A172 (cell line): ENCODE measurements around the gene LMOD2. TPM values are rescaled to one million over a fixed set of nuclear protein-coding genes. Genes with fewer than 3 reads are reported as not detected.
"Not testable (repeated sequence)": the region's sequence is repeated elsewhere in the genome, so short reads cannot be mapped to it uniquely, and the experiment has no call there.

Source experiments
- DNase-seq: peaks from one replicate; pipeline ENCODE4 v3.0.0-alpha.2; 2015; ENCODE audit warnings: low spot score
- total RNA-seq: library from RNA; depleted of rRNA; stranded (reverse); fragments of >200 nt; shearing (Covaris generic); gene quantifications from 2 replicates; pipeline ENCODE4 v1.2.3, GENCODE V29; 2014; rRNA removed

LMOD2 gene, protein sequence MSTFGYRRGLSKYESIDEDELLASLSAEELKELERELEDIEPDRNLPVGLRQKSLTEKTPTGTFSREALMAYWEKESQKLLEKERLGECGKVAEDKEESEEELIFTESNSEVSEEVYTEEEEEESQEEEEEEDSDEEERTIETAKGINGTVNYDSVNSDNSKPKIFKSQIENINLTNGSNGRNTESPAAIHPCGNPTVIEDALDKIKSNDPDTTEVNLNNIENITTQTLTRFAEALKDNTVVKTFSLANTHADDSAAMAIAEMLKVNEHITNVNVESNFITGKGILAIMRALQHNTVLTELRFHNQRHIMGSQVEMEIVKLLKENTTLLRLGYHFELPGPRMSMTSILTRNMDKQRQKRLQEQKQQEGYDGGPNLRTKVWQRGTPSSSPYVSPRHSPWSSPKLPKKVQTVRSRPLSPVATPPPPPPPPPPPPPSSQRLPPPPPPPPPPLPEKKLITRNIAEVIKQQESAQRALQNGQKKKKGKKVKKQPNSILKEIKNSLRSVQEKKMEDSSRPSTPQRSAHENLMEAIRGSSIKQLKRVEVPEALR
- not detected in 2 replicates for total RNA-seq

DNA sequence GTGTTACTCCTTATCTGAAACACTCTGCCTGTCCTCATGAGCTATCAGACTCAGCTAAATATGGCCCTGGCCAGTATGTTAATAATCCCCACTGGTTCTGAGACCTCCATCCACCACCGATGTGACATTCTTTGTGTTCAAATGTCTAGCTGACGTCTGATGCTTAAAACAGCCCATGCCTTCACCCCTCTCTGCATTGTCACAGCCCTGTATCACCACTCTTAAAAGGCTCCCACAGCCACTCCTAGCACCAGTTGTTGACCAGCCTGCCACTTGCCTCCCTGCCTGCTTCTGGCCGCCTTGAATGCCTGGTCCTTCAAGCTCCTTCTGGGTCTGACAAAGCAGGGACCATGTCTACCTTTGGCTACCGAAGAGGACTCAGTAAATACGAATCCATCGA lies at the start of gene LMOD2:
TSS of gene LMOD2 (plus strand) at position 253 of the 400 bp plus-strand sequence. CDS start at position 351, 98 bp downstream.
- no peak for DNase-seq

DNA sequence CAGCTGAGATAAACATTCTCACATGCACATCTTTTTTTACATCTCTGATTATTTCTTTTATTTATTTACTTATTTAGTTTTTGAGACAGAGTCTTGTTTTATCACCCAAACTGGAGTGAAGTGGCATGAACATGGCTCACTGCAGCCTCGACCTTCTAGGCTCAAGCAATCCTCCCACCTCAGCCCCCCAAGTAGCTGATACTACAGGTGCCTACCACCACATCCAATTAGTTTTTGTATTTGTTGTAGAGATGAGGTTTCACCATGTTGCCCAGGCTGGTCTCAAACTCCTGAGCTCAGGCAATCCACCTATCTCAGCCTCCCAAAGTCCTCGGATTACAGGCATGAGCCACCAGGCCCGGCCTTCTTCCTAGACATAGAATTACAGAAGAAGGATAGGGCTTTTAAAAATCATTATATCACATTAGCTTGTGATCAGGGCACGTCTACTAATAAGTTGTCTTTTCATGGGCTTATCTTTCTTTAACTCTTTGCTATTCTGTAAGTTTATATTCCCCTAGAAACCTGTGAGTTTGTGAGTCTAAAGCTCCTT lies 48.2 kb upstream of the LMOD2 start:
- no peak for DNase-seq

DNA sequence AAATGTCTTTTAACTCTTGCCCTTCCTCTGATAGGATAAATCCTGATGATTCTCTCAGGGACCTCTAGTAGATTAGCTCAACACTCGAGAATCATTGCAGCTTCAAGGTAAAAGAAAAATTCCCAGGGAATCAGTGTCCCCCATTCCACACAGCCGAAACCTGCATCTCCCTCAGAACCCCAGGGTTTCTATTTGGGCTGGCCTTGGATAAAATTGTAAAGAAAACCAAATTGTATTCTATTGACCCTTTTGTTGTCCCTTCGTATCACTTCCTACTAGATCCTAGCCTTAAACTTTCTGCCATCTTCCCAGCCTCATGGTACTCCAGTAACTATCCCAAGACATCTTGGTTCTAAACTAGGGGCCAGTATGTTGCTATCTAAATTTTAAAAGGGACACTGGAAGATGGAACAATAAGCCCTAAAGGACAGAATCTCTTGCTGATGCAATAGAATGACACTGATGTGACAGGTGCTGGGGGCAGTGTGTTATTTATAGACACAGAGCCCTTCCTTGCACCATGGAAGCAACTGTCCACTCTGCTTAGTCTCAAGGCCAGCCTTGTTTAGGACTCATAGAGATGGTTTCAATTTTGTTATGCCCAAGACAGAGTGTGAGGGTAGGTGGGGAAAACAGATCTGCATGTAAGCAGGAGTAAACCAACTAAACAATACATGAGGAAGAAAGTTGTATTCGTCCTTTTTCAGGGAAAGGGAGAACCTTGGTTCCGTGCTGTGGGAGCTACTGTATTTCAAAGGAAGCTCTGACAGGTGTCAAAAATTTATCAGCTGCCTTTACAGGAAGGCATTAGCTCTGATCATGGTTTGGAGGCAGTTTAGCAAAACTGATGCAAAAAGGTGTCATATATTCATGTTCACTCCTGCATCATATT lies 46.4 kb upstream of the LMOD2 start:
- no peak for DNase-seq

DNA sequence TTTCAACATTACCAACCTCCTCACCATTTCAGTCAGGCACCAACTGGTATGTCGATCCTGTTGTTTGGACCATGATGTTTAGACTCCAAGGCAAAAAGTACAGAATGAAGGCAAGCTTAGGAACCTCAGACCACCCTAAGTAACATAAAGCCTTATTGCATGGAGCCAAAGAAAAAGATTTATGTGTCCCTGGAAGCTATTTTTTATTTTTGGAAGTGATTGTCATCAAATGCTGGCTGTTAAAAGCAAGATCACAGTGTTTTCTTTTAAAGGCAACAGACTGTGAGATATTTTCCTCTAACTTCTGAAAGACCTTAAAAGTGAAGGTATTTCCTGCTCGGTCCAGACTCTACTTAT lies 45.8 kb upstream of the LMOD2 start:
- no peak for DNase-seq

DNA sequence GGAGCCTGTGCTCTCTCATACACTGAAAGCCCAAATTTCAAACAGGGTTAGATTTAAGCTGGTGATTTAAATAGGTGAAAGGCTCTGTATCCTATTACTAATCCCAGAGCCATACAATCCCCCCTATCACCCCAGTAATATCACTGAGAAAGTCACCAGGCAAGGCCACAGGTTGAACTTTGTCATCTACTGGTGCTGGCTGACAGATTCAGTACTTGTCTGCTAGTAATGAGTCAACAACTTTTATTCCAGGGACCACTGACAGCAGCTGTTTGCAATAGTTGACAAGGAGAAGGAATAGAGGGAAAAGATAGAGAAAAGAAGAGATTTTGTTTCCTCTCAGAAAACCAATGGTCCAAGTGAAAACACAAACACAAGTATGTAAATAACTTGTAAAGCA lies 43.6 kb upstream of the LMOD2 start:
- DNase-seq = no peak

DNA sequence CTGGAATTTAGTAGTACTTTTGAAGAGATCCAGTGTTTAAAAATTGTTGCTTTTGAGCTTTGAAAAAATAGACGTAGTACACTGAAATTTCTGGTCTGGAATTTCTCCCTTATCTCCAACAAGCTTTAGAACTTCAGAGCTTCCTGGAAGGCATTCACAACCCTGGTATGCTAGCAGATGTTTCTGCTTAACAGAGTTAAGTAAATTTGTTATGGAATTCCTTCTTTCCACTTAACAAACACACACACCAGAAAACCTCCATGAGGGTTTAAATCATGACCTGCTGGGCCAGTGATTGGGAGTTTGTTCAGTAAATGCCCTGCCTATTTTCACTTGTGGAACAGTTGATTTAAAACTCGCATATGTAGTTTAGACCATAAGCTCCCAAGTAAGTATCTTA lies 40.3 kb upstream of the LMOD2 start:
- DNase-seq = no peak

DNA sequence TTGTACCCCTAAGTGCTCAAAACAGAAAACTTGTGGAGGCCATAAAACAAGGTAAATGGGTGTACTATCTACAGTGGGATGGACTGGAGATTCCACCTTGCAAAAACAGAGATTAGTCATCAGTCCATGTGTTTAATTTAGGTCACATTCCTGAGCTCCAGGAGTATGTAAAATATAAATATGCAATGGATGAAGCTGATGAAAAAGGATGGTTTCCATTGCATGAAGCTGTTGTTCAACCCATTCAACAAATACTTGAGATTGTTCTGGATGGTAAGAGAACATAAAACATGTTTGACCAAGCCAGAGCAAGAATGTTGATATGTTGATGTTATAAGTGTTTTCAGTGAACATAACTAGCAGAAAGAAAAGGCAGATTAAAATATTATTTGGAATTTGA lies 39.4 kb upstream of the LMOD2 start:
- no peak for DNase-seq

DNA sequence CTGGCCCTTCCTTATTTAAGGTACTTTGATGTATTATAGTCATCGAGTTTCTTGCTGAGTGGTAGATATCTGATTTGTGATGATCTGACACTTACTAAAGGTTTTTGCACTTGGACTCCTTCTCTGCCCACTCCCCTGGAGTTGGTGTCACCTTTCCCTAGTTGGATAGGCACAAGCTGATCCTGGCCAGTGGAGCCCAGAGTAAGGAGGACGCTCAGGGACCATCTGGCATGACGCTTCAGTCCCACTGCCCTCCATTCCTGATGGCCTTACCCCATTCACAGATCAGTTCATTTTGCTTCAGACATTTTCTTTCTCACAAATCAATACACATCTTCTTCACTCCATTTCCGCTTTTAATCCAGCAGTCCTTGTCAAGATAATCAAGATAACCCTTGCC lies 34.0 kb upstream of the LMOD2 start:
- no peak for DNase-seq

DNA sequence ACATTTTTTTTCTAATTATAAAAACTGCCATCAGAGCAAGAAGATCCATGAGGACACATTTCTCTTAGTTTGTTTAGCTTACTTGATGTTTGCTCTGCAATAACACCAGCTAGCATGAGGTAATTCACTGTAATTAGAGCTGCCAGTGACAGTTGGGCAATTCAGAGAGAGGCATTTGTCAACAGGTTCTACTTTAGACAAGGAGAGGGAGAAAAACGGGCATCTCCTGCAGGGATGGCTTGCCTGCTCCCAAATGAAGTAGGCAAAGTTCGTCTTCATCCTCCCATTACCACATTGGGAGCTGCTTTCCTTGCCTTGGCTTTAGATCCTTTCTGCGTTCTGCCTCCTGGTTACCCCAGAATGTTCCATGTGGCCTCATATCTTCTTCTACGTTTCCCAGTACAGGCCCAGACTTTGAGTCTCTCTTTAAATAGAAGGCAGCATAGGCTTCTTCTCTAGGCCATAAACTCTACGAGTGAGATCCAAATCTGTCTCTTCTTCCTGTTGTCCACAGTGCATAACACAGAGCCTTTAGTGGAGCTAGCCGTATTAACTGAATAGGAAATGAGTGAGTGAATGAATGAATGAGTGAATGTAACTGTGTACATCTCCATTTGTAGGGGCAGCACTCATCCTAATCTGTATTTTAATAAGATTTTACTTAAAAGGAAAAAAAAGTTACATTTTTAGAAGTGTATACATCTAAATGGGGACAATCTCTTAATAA lies 32.8 kb upstream of the LMOD2 start:
- no peak for DNase-seq

DNA sequence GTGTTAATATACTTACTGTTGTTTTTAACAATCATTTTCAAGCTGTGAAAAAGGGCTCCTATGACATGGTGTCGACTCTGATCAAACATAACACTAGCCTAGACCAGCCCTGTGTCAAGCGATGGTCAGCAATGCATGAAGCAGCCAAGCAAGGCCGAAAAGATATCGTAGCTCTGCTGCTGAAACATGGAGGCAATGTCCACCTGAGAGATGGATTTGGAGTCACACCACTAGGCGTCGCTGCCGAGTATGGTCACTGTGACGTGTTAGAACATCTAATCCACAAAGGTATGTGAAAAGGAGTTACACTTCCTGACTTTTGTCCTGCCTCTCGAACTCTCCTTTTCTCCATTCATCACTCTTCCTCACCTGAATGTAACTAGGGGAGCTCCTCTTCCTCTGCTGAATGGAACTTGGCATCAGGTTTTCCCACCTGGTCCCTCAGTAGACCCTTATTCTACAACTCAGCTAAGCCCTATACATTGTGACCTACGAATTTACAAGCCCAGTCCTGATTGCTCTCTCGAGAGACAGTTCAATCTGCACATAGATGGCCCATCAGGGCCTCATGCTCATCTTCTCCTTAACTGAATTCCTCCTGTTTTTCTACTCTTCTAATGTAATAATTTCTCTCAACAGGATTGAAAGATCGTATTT lies 31.0 kb upstream of the LMOD2 start:
- no peak for DNase-seq

DNA sequence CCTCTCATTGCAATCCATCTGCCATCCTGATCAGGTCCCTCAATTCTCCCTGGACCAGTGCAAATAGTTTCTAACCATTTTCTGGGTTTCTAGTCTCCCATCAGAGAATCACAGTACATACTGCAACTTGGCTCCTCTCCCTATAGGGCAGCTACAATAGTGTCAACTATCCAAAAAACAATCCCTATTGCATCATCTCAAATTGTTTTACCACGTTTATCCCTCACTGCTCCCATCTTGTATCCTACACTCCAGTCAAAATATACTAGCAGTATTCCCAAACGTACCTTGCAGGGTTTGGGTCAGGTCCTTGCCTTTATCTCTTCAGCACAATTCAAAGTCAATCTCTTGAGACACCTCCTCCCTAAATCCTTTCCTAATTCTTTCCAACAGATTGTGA lies 30.4 kb upstream of the LMOD2 start:
- DNase-seq = no peak

DNA sequence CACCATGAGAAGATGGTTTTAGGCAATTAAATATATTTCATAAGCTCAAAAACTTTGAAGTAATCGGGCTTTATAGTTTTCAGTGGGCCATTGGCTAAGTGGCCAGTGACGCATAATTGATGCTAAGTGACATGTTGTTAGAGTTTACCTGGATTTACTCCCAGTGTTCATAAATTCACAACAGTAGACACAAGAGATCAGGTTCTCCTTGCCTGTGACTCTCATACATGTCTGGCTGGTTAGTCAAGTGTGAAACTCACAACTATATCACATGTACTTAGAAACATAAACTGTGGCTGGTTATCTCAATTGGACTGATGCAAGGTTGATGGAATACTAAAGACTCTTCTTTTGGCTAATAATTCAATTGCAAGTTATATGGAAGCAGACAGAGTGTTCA lies 27.8 kb upstream of the LMOD2 start:
- no peak for DNase-seq

DNA sequence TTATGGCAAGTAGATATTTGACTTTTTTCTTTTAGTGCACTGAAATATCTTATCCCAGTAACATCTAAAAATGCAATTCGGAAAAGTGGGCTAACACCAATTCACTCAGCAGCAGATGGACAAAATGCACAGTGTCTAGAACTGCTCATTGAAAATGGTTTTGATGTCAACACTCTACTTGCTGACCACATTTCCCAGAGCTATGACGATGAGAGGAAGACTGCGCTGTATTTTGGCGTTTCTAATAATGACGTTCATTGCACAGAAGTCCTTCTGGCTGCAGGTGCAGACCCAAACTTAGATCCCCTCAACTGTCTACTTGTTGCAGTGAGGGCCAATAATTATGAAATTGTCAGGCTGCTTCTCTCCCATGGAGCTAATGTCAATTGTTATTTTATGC lies 26.8 kb upstream of the LMOD2 start:
- DNase-seq = no peak

DNA sequence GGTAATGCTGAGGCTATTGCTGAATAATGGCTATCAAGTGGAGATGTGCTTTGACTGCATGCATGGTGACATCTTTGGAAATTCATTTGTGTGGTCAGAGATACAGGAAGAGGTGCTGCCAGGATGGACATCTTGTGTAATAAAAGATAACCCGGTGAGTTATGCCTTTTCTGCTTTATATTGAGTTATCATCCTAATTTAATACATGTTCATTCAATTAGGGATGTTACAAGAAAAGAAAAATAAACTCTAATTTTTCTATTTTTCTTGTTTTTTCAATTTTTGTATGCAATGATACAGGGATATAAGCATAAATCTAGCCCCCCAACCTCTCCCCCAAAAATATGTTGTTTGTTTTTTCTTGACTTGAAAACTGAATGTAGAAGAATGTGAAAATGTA lies 26.4 kb upstream of the LMOD2 start:
- no peak for DNase-seq

DNA sequence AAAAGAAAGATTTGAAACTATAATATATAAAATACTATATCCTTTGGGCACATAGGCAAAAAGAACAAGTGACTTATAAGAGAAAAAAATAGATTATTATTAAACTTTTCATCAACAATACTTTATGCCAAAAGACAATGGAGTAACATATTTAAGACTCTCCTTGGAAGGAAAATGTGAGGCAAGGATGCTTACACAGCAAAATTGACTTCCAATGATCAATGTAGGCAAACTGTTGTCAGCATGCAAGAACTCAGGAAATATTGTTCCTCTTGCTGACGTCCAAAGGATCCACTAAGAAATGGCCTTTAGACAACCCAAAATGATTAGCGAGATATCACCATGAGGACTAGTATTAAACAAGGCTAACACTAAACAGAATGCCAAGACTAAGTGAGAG lies 22.9 kb upstream of the LMOD2 start:
- DNase-seq = no peak

DNA sequence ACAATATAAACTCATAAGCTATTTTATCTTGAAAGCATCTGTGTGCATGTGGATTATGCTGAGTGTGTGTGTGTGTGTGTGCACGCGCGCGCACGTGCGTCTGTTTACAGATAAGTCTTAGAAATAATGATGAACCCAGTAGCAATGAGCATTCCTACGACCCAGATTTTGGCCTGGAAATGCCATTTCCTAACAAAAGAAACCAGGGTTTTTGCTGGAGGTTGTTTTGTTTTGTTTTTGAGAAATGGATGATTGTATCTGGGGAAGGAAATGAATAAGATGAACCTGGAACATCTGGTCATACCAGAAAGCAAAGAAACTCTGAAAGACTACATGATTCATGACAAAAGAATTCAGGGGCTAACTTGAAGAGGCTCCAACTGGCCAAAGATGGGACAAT lies 22.1 kb upstream of the LMOD2 start:
- peak; percentile 65 for DNase-seq

DNA sequence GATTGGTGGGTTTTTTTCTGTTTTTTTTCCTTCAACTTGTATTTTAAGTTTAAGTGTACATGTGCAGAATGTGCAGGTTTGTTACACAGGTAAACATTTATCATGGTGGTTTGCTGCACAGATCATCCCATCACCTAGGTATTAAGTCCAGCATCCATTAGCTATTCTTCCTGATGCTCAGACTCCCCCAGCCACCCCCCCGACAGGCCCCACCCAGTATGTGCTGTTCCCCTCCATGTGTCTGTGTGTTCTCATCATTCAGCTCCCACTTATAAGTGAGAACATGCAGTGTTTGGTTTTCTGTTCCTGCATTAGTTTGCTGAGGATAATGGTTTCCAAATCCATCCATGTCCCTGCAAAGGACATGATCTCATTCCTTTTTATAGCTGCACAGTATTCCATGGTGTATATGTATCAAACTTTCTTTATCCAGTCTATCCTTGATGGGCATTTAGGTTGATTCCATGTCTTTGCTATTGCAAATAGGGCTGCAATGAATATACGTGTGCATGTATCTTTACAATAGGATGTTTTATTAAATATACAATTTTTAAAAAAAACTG lies 21.6 kb upstream of the LMOD2 start:
- not testable (repeated sequence) for DNase-seq

DNA sequence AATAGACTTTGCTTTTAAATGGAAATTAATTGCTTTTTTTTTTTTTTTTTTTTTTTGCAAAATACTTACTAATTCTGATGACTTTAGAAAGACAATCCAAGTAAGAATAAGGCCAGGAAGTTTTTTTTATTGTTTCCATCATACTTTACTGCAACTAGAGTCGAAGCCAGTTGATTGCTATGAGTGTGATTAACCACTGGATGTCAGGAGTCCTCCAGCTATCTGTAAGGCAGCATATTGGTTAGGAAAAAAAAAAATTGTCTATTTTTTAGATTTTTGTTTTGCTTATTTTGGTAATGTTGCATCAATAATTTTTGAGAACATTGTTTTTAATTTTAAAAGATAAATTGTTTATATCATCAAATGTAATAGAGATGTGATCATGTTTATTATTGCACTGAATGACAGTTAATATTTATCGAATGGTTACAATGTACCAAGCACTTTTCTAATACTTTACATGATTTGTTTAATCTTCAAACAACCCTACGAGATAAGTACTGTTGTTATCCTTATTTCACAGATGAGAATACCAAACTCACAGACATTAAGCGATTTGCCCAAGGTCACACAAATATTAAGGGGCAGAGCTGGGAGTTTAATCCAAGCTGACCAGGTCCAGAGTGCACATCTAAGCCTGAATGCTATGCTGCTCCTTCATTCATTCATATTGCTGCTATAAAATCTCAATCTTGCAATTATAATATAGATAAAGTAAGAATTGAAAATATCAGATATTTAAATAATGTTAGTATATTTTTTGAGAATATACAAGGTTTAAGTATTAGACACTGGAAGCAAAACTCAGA lies 19.9 kb upstream of the LMOD2 start:
- DNase-seq = peak; percentile 39

DNA sequence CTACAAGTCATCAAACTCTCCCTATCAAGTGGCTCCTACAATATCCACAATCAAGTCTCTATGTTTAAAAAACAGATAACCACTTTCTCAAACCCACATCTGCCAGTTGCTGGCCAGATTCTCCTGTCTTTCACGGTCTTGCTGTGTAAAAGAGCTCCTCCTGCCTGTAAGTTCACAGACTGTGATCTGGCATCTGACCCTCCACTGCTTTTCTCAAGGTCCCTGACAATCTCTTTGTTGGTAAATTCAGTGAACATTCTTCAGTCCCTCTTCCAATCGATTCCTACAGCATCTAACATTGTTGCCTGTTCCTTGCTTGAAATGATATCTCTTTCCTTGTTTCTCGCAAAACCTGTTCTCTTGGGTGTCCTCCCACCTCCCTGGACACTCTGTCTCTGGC lies 18.5 kb upstream of the LMOD2 start:
- no peak for DNase-seq

DNA sequence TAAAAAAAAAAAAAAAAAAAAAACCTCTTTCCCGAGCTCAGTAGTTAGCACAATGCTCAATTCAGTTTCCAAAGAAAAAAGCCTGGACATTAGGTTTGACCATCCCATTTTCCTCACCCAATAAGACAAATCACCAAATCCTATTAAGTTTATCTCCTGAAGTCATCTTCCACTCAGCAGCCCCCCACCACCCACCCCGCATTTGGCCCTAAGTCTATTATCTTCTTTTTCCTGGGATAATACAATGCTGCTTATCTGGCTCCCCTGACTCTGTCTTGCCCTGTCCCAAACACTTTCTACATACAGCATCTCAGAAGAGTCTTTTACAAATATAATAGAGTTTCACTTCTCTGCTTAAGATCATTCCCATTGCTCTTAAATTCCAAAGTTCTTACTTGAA lies 17.8 kb upstream of the LMOD2 start:
- no peak for DNase-seq
